Activated CD4-positive, alpha-beta memory T cell treated with anti-CD3 and anti-CD28 coated beads for 36 hours (primary cell): ENCODE measurements around the gene CASP3. TPM values are rescaled to one million over a fixed set of nuclear protein-coding genes. Genes with fewer than 3 reads are reported as not detected.
"Not testable (repeated sequence)": the region's sequence is repeated elsewhere in the genome, so short reads cannot be mapped to it uniquely, and the experiment has no call there.

Source experiments
- CTCF ChIA-PET: fragments of 350-600 bp; sonication (Branson Sonifier 250); formaldehyde crosslinking; loops from one replicate; lab custom pipeline; 2021; ENCODE audit warnings: antibody characterized with exemption, inconsistent platforms; lab: Charles Lee
- POLR2A ChIA-PET: fragments of 350-600 bp; sonication (Branson Sonifier 250); formaldehyde crosslinking; loops from one replicate; lab custom pipeline; 2021; ENCODE audit warnings: antibody characterized with exemption; lab: Charles Lee
- DNase-seq: peaks from one replicate; pipeline ENCODE4 v3.0.0-alpha.2; 2020
- H3K27ac Mint-ChIP-seq: one replicate; pipeline ENCODE4 v1.8.0; 2021; ENCODE audit warnings: mixed read lengths
- H3K27me3 Mint-ChIP-seq: one replicate; pipeline ENCODE4 v1.8.0; 2021; ENCODE audit warnings: mixed read lengths
- H3K36me3 Mint-ChIP-seq: one replicate; pipeline ENCODE4 v1.8.0; 2021; ENCODE audit warnings: mixed read lengths
- H3K4me1 Mint-ChIP-seq: one replicate; pipeline ENCODE4 v1.8.0; 2021; ENCODE audit warnings: low read depth, mixed read lengths
- H3K4me3 Mint-ChIP-seq: one replicate; pipeline ENCODE4 v1.8.0; 2021; ENCODE audit warnings: mild to moderate bottlenecking, mixed read lengths
- H3K9me3 Mint-ChIP-seq: one replicate; pipeline ENCODE4 v1.8.0; 2021; ENCODE audit warnings: mixed read lengths
- intact Hi-C: fragments of 100-400 bp; cut with micrococcal nuclease; formaldehyde crosslinking; loops from one replicate; pipeline ENCODE4 v1.15.1; 2023
- total RNA-seq, 2 experiments: library from RNA; stranded (reverse); gene quantifications; one replicate each; pipeline ENCODE4 v1.2.3, GENCODE V29; 2021

CASP3 gene
- total RNA-seq, 2 experiments from 2014 or later = 54.0 to 54.4 TPM

- POLR2A ChIA-PET = no interaction called here
- CTCF ChIA-PET = interaction anchor here (4.4 kb wide), 1 partner anchor 382 kb away, joined by 20 read pairs; no protein-coding TSS in a partner anchor
- H3K4me3 Mint-ChIP-seq = peak overlapping the region; percentile 84
Measured at GRCh38 chr4:184645904-184646610, 3.2 kb downstream of the CASP3 start.

GRCh38 chr4:184644553-184645307 lies 4.5 kb downstream of the CASP3 start:
- intact Hi-C loops = loop anchor here (5.0 kb wide), 2 partner anchors 63 to 362 kb away; no protein-coding TSS in a partner anchor
- Mint-ChIP-seq H3K36me3 (peaks cover 50% of the 10 kb centered on the region), H3K27ac (peak overlapping the region; percentile 4), H3K27me3 (no peaks in the 10 kb centered on the region), H3K4me3 (no peak overlapping the region), H3K9me3 (no peaks in the 10 kb centered on the region), H3K4me1 (peaks cover 62% of the 10 kb centered on the region)
- ChIA-PET POLR2A (no interaction called here), CTCF (interaction anchor here (0.6 to 0.8 kb wide), 2 partner anchors 97 to 381 kb away, joined by 3 read pairs; no protein-coding TSS in a partner anchor)
- peak; percentile 55 for DNase-seq

More at GRCh38 chr4:184645904-184646610, 3.2 kb downstream of the CASP3 start:
- Mint-ChIP-seq H3K27me3 (no peaks in the 10 kb centered on the region), H3K27ac (no peak overlapping the region), H3K36me3 (peaks cover 46% of the 10 kb centered on the region), H3K4me1 (peaks cover 60% of the 10 kb centered on the region), H3K9me3 (no peaks in the 10 kb centered on the region)
- intact Hi-C loops = loop anchor here (5.0 kb wide), 2 partner anchors 61 to 364 kb away; no protein-coding TSS in a partner anchor
- no peak for DNase-seq

GRCh38 chr4:184643731-184644130 lies 5.5 kb downstream of the CASP3 start:
- Mint-ChIP-seq H3K9me3 (no peaks in the 10 kb centered on the region), H3K4me1 (peaks cover 69% of the 10 kb centered on the region), H3K36me3 (peaks cover 53% of the 10 kb centered on the region), H3K4me3 (no peak overlapping the region), H3K27me3 (no peaks in the 10 kb centered on the region), H3K27ac (peak overlapping the region; percentile 71)
- intact Hi-C loops = no loop called here
- no peak for DNase-seq
- POLR2A ChIA-PET = no interaction called here
- CTCF ChIA-PET = interaction anchor here (0.8 kb wide), 1 partner anchor 380 kb away, joined by 3 read pairs; no protein-coding TSS in a partner anchor

GRCh38 chr4:184641451-184641850 lies 7.8 kb downstream of the CASP3 start:
- DNase-seq = no peak
- Mint-ChIP-seq H3K4me1 (peaks cover 55% of the 10 kb centered on the region), H3K9me3 (no peaks in the 10 kb centered on the region), H3K4me3 (no peak overlapping the region), H3K27me3 (no peaks in the 10 kb centered on the region), H3K36me3 (peaks cover 51% of the 10 kb centered on the region), H3K27ac (no peak overlapping the region)
- CTCF ChIA-PET = no interaction called here
- intact Hi-C loops = no loop called here
- POLR2A ChIA-PET = interaction anchor here (0.6 kb wide), 1 partner anchor 69 kb away, joined by 3 read pairs; no protein-coding TSS in a partner anchor

- Mint-ChIP-seq H3K27ac (no peak overlapping the region), H3K27me3 (no peaks in the 10 kb centered on the region), H3K36me3 (peaks cover 51% of the 10 kb centered on the region), H3K4me1 (peaks cover 51% of the 10 kb centered on the region), H3K9me3 (no peaks in the 10 kb centered on the region), H3K4me3 (no peak overlapping the region)
- ChIA-PET CTCF (no interaction called here), POLR2A (interaction anchor here (0.6 kb wide), 1 partner anchor 68 kb away, joined by 3 read pairs; no protein-coding TSS in a partner anchor)
- intact Hi-C loops = no loop called here
- no peak for DNase-seq
Measured at GRCh38 chr4:184641022-184641421, 8.2 kb downstream of the CASP3 start.

- H3K36me3 Mint-ChIP-seq = peaks cover 48% of the 10 kb centered on the region
- no peaks in the 10 kb centered on the region for H3K27me3 Mint-ChIP-seq
- POLR2A ChIA-PET = no interaction called here
- no peak overlapping the region for H3K4me3 Mint-ChIP-seq
- no peak for DNase-seq
- CTCF ChIA-PET = no interaction called here
- peaks cover 32% of the 10 kb centered on the region for H3K4me1 Mint-ChIP-seq
- no peak overlapping the region for H3K27ac Mint-ChIP-seq
- no peaks in the 10 kb centered on the region for H3K9me3 Mint-ChIP-seq
- intact Hi-C loops = no loop called here
Measured at GRCh38 chr4:184636897-184637296, 12.3 kb downstream of the CASP3 start.

GRCh38 chr4:184636144-184636543 lies 13.1 kb downstream of the CASP3 start:
- intact Hi-C loops = no loop called here
- POLR2A ChIA-PET = no interaction called here
- no peak overlapping the region for H3K27ac Mint-ChIP-seq
- no peak overlapping the region for H3K4me3 Mint-ChIP-seq
- H3K4me1 Mint-ChIP-seq = peaks cover 25% of the 10 kb centered on the region
- H3K27me3 Mint-ChIP-seq = no peaks in the 10 kb centered on the region
- DNase-seq = no peak
- CTCF ChIA-PET = interaction anchor here (0.9 to 1.4 kb wide), 2 partner anchors 66 to 372 kb away, joined by 3 to 5 read pairs; no protein-coding TSS in a partner anchor
- peaks cover 46% of the 10 kb centered on the region for H3K36me3 Mint-ChIP-seq
- H3K9me3 Mint-ChIP-seq = no peaks in the 10 kb centered on the region

- DNase-seq = no peak
- intact Hi-C loops = no loop called here
- Mint-ChIP-seq H3K4me1 (peaks cover 20% of the 10 kb centered on the region), H3K27me3 (no peaks in the 10 kb centered on the region), H3K36me3 (peaks cover 48% of the 10 kb centered on the region), H3K27ac (no peak overlapping the region), H3K4me3 (no peak overlapping the region), H3K9me3 (no peaks in the 10 kb centered on the region)
- ChIA-PET POLR2A (no interaction called here), CTCF (interaction anchor here (0.9 to 1.4 kb wide), 2 partner anchors 67 to 371 kb away, joined by 3 to 5 read pairs; no protein-coding TSS in a partner anchor)
Measured at GRCh38 chr4:184635381-184635780, 13.9 kb downstream of the CASP3 start.

- Mint-ChIP-seq H3K4me3 (no peak overlapping the region), H3K27me3 (no peaks in the 10 kb centered on the region), H3K9me3 (no peaks in the 10 kb centered on the region), H3K27ac (no peak overlapping the region), H3K36me3 (peaks cover 53% of the 10 kb centered on the region), H3K4me1 (peaks cover 8% of the 10 kb centered on the region)
- no peak for DNase-seq
- ChIA-PET POLR2A (no interaction called here), CTCF (interaction anchor here (1.1 kb wide), 1 partner anchor 369 kb away, joined by 3 read pairs; no protein-coding TSS in a partner anchor)
- intact Hi-C loops = no loop called here
Measured at GRCh38 chr4:184632842-184633241, 16.4 kb downstream of the CASP3 start.

GRCh38 chr4:184628103-184628502 lies 21.1 kb downstream of the CASP3 start:
- ChIA-PET POLR2A (no interaction called here), CTCF (no interaction called here)
- Mint-ChIP-seq H3K36me3 (peaks cover 60% of the 10 kb centered on the region), H3K27me3 (no peaks in the 10 kb centered on the region), H3K4me3 (no peak overlapping the region), H3K27ac (no peak overlapping the region), H3K9me3 (no peaks in the 10 kb centered on the region), H3K4me1 (peaks cover 41% of the 10 kb centered on the region)
- no peak for DNase-seq
- intact Hi-C loops = no loop called here

GRCh38 chr4:184625783-184626596 lies 23.3 kb downstream of the CASP3 start:
- H3K9me3 Mint-ChIP-seq, H3K4me3 Mint-ChIP-seq, H3K27me3 Mint-ChIP-seq, intact Hi-C loops, DNase-seq, CTCF ChIA-PET, POLR2A ChIA-PET: not testable (repeated sequence)
- Mint-ChIP-seq H3K4me1 (peaks cover 41% of the 10 kb centered on the region), H3K27ac (peak overlapping the region; percentile 77), H3K36me3 (peaks cover 56% of the 10 kb centered on the region)
